Activated B cell treated with CpG ODN at 0.5 μM for 24 hours (primary cell): Measurements from ENCODE around the gene SP1. TPM values are rescaled to one million over a fixed set of nuclear protein-coding genes. Genes with fewer than 3 reads are reported as not detected.

ENCODE experiments used
- ATAC-seq: fragments of 200-7000 bp; cut with Tn5 transposase; one replicate; pipeline ENCODE4 v1.10.0; 2021; ENCODE audit warnings: low read depth, mild to moderate bottlenecking, moderate library complexity
- CTCF ChIA-PET: fragments of 350-600 bp; sonication (Branson Sonifier 250); formaldehyde crosslinking; loops from one replicate; lab custom pipeline; 2021; ENCODE audit warnings: antibody characterized with exemption; lab: Charles Lee
- POLR2A ChIA-PET: fragments of 350-600 bp; sonication (Branson Sonifier 250); formaldehyde crosslinking; loops from one replicate; lab custom pipeline; 2021; ENCODE audit warnings: antibody characterized with exemption; lab: Charles Lee
- DNase-seq: peaks from one replicate; pipeline ENCODE4 v3.0.0; 2022
- H3K27ac Mint-ChIP-seq: one replicate; pipeline ENCODE4 v1.8.0; 2020; ENCODE audit warnings: mixed read lengths
- H3K27me3 Mint-ChIP-seq: one replicate; pipeline ENCODE4 v1.8.0; 2021; ENCODE audit warnings: mixed read lengths
- H3K36me3 Mint-ChIP-seq: one replicate; pipeline ENCODE4 v1.8.0; 2021; ENCODE audit warnings: low read depth, mixed read lengths
- H3K4me1 Mint-ChIP-seq: one replicate; pipeline ENCODE4 v1.8.0; 2021; ENCODE audit warnings: mixed read lengths
- H3K4me3 Mint-ChIP-seq: one replicate; pipeline ENCODE4 v1.8.0; 2020; ENCODE audit warnings: mild to moderate bottlenecking, mixed read lengths
- H3K9me3 Mint-ChIP-seq: one replicate; pipeline ENCODE4 v1.8.0; 2020; ENCODE audit warnings: mixed read lengths
- CTCF ChIP-seq: fragments of 200-600 bp; IDR thresholded peaks from one replicate; pipeline ENCODE4 v1.8.0; 2022; ENCODE audit warnings: antibody characterized with exemption, mild to moderate bottlenecking
- intact Hi-C: fragments of 100-400 bp; cut with micrococcal nuclease; formaldehyde crosslinking; loops from one replicate; pipeline ENCODE4 v1.15.1; 2024
- total RNA-seq: library from RNA; stranded (reverse); gene quantifications from 2 replicates; pipeline ENCODE4 v1.2.3, GENCODE V29; 2022

Gene SP1
- total RNA-seq, 1 donor from 2014 or later = 102 TPM

GRCh38 chr12:53462935-53463334, 83.0 kb downstream of the SP1 start:
- no peak for ATAC-seq

GRCh38 chr12:53463802-53464560, 84.0 kb downstream of the SP1 start:
- no peak for DNase-seq
- no peaks in the 10 kb centered on the region for H3K9me3 Mint-ChIP-seq
- TF ChIP-seq CTCF = no peak
- CTCF ChIA-PET = no interaction called here
- H3K36me3 Mint-ChIP-seq = peaks cover 97% of the 10 kb centered on the region
- ATAC-seq = no peak
- no peak overlapping the region for H3K27ac Mint-ChIP-seq
- H3K4me1 Mint-ChIP-seq = peaks cover 13% of the 10 kb centered on the region
- H3K4me3 Mint-ChIP-seq = no peak overlapping the region
- intact Hi-C loops = no loop called here
- POLR2A ChIA-PET = interaction anchor here (0.5 to 1.0 kb wide), 4 partner anchors 10 to 242 kb away, joined by 3 to 4 read pairs (median 3); partner anchors contain the start of gene TARBP2
- H3K27me3 Mint-ChIP-seq = no peaks in the 10 kb centered on the region

More at GRCh38 chr12:53462935-53463334, 83.0 kb downstream of the SP1 start:
- no peak for DNase-seq
- ChIA-PET POLR2A (no interaction called here), CTCF (no interaction called here)
- peaks cover 13% of the 10 kb centered on the region for H3K4me1 Mint-ChIP-seq
- intact Hi-C loops = no loop called here
- H3K27ac Mint-ChIP-seq = no peak overlapping the region
- no peaks in the 10 kb centered on the region for H3K9me3 Mint-ChIP-seq
- H3K36me3 Mint-ChIP-seq = peaks cover 98% of the 10 kb centered on the region
- TF ChIP-seq CTCF = no peak
- H3K27me3 Mint-ChIP-seq = no peaks in the 10 kb centered on the region
- no peak overlapping the region for H3K4me3 Mint-ChIP-seq

GRCh38 chr12:53464685-53465418, 84.9 kb downstream of the SP1 start:
- Mint-ChIP-seq H3K27me3 (no peaks in the 10 kb centered on the region), H3K4me1 (peaks cover 13% of the 10 kb centered on the region), H3K9me3 (no peaks in the 10 kb centered on the region), H3K36me3 (peaks cover 96% of the 10 kb centered on the region), H3K27ac (no peak overlapping the region), H3K4me3 (no peak overlapping the region)
- ChIA-PET POLR2A (interaction anchor here (0.5 to 1.0 kb wide), 3 partner anchors 9 to 243 kb away, joined by 3 to 4 read pairs (median 3); partner anchors contain the start of gene TARBP2), CTCF (interaction anchor here (1.2 kb wide), 1 partner anchor 113 kb away, joined by 3 read pairs; no protein-coding TSS in a partner anchor)
- intact Hi-C loops = no loop called here
- ATAC-seq (no peak), DNase-seq (no peak)
- no peak for TF ChIP-seq CTCF

GRCh38 chr12:53465679-53466078, 85.7 kb downstream of the SP1 start:
- H3K4me3 Mint-ChIP-seq = no peak overlapping the region
- ATAC-seq (no peak), DNase-seq (no peak)
- no peak for TF ChIP-seq CTCF
- peaks cover 94% of the 10 kb centered on the region for H3K36me3 Mint-ChIP-seq
- CTCF ChIA-PET = interaction anchor here (1.2 kb wide), 1 partner anchor 113 kb away, joined by 3 read pairs; no protein-coding TSS in a partner anchor
- intact Hi-C loops = no loop called here
- no peak overlapping the region for H3K27ac Mint-ChIP-seq
- no peaks in the 10 kb centered on the region for H3K27me3 Mint-ChIP-seq
- POLR2A ChIA-PET = no interaction called here
- no peaks in the 10 kb centered on the region for H3K9me3 Mint-ChIP-seq
- peaks cover 12% of the 10 kb centered on the region for H3K4me1 Mint-ChIP-seq

Other genes starting within 250 kb of the SP1 start
- gene ZNF740, start 199.5 kb upstream of the SP1 start, total RNA-seq = 64.4 and 67.2 TPM in 2 replicates
- gene CSAD, start 199.3 kb upstream of the SP1 start, total RNA-seq = 25.7 and 34.6 TPM in 2 replicates
- 137 and 139 TPM in 2 replicates for gene ITGB7, start 172.9 kb upstream of the SP1 start, total RNA-seq
- gene RARG, start 148.0 kb upstream of the SP1 start, total RNA-seq = 5.5 and 7.5 TPM in 2 replicates
- gene ESPL1, start 111.9 kb upstream of the SP1 start, total RNA-seq = 6.2 and 8.2 TPM in 2 replicates
- 486 and 578 TPM in 2 replicates for gene PFDN5, start 84.6 kb upstream of the SP1 start, total RNA-seq
- gene MYG1, start 80.5 kb upstream of the SP1 start, total RNA-seq = 59.1 and 65.3 TPM in 2 replicates
- 57.3 and 72.1 TPM in 2 replicates for gene AAAS, start 58.6 kb upstream of the SP1 start, total RNA-seq
- gene SP7, start 43.8 kb upstream of the SP1 start, total RNA-seq = not detected in 2 replicates
- not detected in 2 replicates for gene AMHR2, start 43.7 kb downstream of the SP1 start, total RNA-seq
- 266 and 288 TPM in 2 replicates for gene PRR13, start 61.6 kb downstream of the SP1 start, total RNA-seq
- gene PCBP2, start 71.9 kb downstream of the SP1 start, total RNA-seq = 841 and 853 TPM in 2 replicates
- gene MAP3K12, start 119.3 kb downstream of the SP1 start, total RNA-seq = 3.6 and 6.0 TPM in 2 replicates
- 45.7 and 49.6 TPM in 2 replicates for gene TARBP2, start 121.1 kb downstream of the SP1 start, total RNA-seq
- not detected in 2 replicates for gene NPFF, start 127.3 kb downstream of the SP1 start, total RNA-seq
- gene ATF7, start 246.2 kb downstream of the SP1 start, total RNA-seq = 29.5 and 36.8 TPM in 2 replicates